Stimulated activated CD4-positive, alpha-beta T cell treated with anti-CD3 and anti-CD28 coated beads, Interleukin-2, amount 100 ng/mL, for 48 hours (primary cell): ENCODE measurements around the gene CHST10.
"Not testable (repeated sequence)": the region's sequence is repeated elsewhere in the genome, so short reads cannot be mapped to it uniquely, and the experiment has no call there.

ENCODE experiments used
- DNase-seq, 2 donors: peaks; one replicate each; pipeline ENCODE4 v3.0.0-alpha.2; 2020

CHST10 gene

DNA sequence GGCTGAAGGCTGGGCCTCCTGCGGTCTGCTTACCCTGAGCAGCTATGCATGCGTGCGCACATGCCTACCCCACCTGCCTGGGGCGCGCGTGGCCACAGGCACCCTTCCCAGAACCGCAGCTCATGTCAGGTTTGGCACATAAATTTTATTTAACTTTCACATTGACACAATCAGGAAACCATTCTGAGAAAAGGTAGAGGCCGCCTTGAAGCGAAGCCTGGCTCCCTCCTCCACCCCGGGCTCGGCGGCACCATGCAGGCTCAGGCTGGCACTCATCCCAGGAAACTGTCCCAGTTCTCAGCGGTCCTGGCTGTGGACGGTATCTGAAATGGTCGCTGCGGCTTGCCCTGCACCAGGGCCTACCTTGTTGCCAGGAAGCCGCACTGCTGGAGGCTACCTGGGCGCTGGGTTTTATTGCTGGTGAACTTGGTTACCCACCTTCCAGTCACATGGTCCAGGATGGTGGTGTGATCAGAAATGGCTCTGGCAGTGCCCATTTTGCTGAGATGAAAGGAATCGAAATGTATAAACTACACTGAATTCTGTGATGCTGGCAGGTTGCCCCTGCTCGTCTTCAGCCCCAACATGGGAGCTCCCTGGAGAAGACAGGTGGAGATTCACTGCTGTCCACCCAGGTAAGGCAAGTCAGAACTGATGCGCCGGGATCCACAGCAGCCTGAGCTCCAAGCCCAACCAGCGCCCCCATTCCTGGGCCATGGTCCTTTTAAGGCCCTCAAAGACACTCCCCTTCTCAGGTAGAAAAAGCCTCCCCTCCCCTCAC is 25.5 kb downstream of the CHST10 start:
- no peak for DNase-seq

DNA sequence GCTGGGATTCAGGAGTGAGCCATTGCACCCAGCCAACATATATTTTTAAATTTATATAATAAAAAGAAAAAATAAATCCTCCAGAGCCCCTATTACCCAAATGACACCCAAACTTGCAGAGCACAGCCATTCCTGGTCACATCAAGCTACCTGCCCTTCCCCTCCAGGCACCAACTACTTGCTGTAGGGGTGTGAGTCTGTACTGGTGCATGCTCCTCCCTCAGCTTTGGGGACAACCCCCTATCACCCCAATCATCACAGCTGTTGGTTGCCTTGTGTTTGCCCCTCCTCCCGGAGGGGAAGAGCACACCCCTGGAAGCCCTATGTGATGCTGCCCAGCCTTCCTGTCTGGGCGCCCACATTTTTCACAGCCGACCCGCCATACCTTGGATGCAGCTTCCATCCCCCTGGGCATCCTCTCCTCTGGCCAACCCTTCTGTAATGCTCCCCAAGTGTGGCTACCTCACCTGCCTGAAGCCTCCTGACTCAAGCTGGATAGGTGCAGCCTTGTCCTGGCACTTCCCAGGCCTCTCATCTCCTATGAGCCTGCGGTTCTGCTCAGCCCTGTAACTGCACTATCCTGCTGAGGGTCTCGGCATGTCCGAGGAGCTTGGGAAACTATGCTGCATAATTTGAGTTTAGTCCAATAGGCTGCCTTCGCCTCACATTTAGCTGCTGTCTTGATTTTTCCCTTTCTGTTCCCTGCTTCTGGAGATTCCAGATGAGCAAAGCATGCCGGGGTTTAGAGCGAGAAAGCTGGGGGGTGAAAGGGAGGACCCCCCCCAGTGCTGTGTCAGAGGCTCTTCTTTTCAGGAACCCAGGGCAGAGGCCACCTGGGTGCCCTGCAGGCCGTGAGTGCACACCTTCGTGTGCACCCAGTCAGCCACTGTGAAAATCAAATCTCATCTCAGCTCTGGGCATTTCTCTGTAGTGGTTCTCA is 27.2 kb downstream of the CHST10 start:
- no peak for DNase-seq

GRCh38 chr2:100388703-100389102 is 28.8 kb downstream of the CHST10 start:
- DNase-seq: no peak

GRCh38 chr2:100383954-100384353 is 33.5 kb downstream of the CHST10 start:
- no peak for DNase-seq

GRCh38 chr2:100383306-100383705 is 34.2 kb downstream of the CHST10 start:
- DNase-seq: no peak

GRCh38 chr2:100381240-100381639 is 36.2 kb downstream of the CHST10 start:
- peak; percentile 81 for DNase-seq

DNA sequence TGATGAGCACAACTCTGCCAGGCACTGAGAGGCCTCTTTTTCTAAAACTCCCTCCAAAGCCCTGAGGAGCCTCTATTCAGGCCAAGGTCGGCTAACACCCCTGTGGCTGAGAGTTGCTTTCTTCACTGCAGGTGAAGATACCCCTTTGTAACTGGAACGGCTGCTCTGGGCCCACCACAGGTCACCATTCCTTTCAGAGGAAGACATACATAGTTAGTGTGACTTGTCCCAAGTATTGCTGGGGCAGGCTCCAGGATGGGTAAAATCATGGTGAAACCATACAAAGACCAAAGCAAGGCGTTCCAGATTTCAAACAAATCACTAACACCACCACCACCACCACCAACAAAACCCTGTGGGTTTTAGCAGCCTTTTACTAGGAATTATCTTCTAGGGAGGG is 36.8 kb downstream of the CHST10 start:
- no peak for DNase-seq

DNA sequence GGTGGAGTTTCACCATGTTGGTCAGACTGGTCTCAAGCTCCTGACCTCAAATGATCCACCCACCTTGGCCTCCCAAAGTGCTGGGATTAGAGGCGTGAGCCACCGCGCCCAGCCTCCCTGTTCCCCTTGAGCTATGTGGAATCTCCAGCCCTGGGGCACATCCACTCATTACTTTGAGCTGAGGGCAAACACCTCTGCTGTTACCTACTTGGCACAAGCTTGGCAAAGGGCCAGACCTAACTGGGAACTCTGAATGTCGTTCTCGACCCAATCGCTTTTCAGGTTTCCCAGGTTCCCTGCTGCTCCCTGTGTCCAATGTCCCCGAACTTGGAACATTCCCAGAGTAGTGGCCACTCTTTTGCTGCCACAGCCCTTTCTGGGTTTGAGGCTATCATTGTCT is 40.6 kb downstream of the CHST10 start:
- no peak for DNase-seq

DNA sequence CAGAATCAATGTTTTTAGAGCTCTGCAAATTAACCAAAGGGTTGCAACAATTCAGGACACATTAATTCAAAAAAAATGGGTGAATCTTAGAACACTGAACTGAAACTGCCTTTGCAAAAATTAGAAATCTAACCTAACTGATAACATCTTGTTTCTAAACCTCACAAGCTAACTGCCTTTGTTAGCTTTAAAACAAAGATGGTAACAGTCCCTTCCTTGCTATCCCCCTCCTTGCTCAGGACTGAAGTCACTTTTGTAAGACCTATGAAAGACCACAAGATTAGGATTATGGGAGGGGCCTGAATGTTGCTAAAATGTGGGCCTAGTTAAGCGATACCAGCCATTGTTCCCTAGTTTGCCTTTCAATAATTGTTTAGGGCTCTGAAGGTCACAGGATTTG is 50.3 kb downstream of the CHST10 start:
- no peak for DNase-seq

GRCh38 chr2:100365434-100365833 is 52.0 kb downstream of the CHST10 start:
- no peak for DNase-seq

DNA sequence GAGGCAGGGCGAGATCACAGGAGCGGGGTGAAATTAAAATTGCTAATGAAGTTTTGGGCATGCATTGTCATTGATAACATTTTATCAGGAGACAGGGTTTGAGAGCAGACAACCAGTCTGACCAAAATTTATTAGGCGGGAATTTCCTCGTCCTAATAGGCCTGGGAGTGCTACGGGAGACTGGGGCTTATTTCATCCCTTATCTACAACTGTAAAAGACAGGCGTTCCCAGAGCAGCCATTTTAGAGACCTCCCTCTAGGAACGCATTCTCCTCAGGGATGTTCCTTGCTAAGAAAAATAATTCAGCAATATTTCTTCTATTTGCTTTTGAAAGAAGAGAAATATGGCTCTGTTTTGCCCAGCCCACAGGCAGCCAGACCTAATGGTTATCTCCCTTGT is 55.2 kb downstream of the CHST10 start:
- DNase-seq: not testable (repeated sequence)

DNA sequence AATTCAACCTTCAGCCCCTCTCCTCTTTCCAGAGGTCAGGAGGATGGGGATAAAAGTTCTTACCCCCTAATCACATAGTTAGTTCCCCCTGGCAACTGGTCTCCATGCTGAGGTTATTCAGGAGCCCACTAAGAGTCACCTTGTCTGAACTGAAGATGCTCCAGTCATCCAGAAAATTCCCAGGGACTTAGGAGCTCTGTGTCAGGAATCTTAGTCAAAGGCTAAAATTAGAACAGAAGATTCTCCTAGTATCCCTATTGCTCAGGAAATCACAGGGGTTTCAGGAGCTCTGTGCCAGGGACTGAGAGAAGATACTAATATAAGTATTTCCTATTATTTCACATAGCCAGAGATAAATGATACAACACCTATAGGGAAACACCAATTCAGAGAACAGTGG is 57.9 kb downstream of the CHST10 start:
- no peak for DNase-seq

GRCh38 chr2:100358554-100358953 is 58.9 kb downstream of the CHST10 start:
- no peak for DNase-seq

GRCh38 chr2:100352521-100352920 is 64.9 kb downstream of the CHST10 start:
- no peak for DNase-seq

DNA sequence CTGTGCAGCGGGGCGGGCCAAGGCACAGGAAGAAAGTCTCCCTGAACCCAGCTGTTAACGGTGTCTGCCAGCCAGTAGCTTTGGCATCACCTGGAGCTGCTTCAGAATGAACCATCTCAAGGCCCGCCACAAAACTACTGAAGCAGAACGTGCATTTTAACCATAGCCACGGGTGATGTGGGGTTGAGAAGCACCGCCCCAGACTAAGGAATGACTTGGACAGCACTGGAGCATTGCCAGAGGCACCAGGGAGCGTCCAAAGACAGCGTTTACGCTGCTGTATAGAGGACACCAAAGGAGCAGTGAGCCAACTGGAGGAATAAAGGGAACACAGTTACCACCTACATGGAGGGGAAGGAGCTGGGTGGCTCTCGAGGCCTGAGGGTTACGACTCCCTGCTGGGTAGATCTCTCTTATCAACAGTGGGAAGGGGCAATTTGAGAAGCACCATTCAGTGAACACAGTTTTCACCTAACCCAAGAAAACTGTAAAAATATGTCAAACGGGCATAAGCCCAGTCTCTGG is 66.7 kb downstream of the CHST10 start:
- DNase-seq: no peak

DNA sequence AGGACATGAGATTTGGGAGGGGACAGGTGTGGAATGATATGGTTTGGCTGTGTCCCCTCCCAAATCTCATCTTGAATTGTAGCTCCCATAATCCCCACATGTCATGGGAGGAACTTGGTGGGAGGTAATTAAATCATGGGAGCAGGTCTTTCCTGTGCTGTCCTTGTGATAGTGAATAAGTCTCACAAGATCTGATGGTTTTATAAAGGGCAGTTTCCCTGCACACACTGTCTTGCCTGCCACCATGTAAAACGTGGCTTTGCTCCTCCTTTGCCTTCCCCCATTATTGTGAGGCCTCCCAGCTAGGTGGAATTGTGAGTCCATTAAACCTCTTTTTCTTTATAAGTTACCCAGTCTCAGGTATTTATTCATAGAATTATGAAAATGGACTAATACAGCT is 72.3 kb downstream of the CHST10 start:
- not testable (repeated sequence) for DNase-seq

DNA sequence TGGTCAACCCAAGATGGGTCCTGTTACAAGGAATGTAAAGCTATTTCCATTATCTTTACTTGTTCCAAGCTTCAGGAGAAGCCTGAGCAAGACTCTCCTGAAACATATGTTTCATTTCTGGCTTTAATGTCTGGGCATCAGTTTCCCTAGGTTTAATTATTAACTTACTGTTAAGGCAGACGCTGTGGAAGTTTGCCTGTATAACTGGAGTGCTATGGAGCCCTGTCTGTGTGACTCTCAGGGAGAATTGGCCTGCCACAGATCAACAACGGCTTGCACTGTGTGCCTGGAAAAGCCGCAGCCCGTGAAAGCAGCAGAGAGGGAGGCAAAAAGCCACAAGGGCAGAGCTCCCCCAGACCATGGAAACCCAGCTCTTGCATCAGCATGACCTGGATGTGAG is 73.0 kb downstream of the CHST10 start:
- DNase-seq: no peak

GRCh38 chr2:100342466-100342865 is 75.0 kb downstream of the CHST10 start:
- not testable (repeated sequence) for DNase-seq
